HK-2 (cell line): ENCODE data around the gene C9orf153.

Experiments used
- DNase-seq: peaks from one replicate; pipeline ENCODE4 v3.0.0-alpha.2; 2018; ENCODE audit not compliant: unreplicated experiment

C9orf153 gene

DNA sequence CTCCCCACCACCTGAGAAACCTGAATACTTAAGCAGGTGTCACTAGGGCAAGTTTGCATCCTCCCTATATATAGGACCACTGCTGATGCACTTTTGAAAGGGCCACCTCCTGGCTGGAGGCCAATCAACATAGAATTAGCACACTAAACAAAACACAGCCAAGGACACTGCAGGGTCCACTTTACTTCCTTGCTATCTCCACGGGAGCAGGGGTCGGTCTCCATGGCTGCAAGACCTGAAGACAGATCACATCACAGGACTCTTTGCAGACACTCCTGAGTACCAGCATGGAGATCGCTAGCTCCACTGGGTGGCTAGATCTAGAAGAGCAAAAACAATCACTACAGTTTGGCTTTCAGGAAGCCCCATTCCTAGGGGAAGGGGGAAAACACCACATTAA is 72.3 kb downstream of the C9orf153 start:
- no peak for DNase-seq

DNA sequence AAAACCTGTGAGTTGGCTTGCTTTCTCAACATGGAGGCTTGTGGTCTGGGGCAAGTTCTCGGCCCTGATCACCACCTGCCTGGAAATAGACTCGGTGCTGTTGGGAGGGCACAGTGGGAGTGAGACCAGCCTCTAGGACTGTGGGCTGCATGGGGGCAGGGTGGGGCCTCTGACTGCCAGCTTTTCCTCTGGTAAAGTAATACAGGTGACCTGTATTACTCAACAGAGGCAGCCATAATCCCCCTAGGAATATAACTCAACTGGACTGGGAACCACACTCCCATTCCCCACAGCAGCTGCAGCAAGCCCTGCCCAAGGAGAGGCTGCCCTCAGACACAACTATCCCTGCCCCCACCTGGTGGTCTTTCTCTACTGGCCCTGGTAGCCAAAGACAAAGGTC is 72.8 kb downstream of the C9orf153 start:
- no peak for DNase-seq

DNA sequence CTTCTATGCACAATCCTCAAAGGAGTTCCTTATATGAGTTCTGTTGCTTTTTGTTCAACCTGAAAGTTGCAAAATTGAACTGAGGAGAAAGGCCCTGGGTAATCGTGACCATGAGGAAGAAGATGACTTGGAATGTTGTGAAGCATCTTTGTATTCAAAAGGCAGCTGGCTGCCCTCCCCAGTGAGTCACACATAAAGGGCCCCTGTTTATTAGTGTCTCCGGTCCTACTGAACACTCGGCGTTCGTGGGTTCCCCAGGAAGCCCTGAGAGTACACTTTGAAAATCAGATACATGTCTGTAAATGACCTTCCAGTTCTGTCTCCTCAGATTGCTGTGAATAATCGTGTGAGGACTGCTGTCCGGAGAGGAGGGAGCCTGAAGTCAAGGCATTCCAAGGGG is 73.6 kb downstream of the C9orf153 start:
- no peak for DNase-seq

DNA sequence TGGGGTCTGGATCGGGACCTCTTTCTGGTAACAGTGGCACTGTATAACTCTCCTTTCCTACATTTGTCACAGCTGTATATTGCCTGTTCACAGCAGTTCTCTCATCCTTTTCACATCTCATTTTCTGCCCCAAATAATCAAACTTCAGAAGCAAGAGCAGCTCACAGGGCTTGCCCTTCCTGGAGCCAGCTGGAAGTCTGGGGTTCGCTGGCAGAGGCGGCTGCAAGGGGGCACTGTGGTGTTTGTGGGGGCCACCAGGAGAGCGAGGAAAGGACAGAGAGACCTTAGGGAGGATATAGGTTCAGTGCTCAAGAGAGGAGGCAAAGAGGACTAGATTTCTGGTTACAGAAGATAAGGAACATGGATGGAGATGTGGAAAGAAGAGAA is 75.3 kb downstream of the C9orf153 start:
- no peak for DNase-seq

DNA sequence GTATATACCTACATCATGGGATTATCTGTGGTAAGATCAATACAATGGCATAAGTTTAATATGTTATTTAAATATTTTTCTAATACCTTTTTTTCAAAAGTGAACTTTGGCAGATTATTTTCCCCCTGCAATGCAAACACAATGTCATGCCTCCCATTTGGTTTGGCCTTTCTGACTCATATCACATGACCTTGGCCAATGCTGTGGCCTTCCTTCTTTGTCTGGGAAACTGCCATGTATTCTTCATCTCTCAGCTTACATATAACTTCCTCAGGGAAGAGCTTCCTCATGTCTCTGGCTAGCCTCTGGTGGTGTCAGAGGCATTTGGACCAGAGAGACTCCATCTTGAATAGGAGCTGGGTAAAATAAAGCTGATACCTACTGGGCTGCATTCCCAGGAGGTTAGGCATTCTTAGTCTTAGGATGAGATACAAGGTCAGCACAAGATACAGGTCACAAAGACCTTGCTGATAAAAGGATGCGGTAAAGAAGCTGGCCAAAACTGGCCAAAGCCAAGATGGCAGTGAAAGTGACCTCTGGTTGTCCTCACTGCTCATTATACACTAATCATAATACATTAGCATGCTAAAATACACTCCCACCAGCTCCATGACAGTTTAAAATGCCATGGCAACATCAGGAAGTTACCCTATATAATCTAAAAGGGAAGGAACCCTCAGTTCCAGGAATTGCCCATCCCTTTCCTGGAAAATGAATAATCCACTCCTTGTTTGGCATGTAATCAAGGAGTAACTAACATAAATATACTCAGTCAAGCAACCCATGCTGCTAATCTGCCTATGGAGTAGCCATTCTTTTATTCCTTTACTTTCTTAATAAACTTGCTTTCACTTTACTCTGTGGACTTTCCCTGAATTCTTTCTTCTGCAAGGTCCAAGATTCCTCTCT is 76.0 kb downstream of the C9orf153 start:
- no peak for DNase-seq

DNA sequence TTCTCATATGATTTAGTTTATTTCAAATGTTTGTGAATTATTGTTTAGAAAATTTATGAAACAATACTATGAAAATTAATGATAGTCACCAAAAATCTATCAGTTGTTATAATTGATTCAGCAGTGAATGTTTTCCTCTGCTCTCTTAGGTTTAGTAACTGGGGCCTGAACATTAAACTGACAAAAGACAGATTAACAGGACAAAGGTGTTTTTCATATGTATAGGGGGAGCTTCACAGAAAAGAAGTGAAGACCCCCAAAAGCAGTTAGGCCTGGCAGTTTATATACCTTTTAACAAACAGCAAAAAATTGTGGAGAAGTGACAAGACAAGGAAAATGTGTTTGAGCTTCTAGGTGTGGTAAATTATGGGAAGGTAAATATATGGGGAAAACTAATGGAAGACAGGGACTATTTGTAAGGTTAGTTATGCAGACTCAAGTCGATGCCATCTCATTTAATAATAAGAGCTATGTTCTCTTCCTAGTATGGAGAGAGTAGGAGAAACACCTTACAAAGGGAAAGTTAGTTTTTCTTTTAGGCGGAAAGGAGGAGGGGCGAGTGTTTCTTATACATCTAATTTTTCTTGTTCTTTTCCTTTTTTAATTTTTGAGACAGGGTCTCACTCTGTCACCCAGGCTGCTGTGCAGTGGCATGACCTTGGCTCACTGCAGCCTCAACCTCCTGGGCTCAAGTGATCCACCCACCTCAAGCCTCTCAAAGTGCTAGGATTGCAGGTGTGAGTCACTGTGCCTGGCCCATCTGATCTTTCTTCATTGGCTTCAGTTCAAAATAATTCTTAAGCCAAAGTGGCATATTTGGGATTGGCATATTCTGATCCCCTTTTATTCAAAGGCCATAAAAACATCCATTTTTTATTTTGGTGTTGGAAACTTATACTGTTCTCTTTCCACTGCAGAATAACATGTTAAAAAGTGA is 77.8 kb downstream of the C9orf153 start:
- DNase-seq, result no peak

DNA sequence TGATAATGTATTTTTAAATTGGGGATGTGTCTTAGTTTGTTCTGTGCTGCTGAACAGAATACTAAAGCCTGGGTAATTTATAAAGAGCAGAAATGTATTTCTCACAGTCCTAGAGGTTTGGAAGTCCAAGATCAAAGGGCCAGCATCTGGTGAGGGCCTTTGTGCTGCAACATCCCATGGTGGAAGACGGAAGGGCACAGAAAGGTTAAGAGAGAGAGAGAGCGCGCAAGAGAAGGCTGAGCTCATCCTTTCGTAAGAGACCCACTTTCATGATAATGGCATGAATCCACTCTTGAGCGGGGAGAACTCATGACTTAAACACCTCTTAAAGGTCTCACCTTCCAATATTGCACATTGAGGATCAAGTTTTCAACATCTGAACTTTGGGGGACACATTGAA is 81.0 kb downstream of the C9orf153 start:
- no peak for DNase-seq

DNA sequence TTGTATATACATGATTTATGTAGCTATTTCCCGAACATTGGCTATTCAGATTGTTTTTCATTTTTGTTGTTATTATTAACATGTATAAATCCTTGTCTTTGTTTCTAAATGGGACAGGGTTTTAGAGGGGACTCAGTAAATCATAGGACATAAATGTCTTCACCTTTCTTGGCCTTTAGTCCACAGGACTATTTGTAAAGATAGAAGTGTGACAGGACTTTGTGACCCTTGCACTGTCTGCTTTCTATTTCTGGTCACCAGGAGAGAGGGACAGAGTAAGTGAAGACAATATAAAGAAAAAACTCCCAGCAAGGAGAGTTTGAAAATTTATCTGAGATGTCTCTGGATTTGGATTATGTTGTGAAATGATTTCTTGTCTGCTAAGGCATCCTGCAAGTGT is 81.5 kb downstream of the C9orf153 start:
- DNase-seq, result no peak

DNA sequence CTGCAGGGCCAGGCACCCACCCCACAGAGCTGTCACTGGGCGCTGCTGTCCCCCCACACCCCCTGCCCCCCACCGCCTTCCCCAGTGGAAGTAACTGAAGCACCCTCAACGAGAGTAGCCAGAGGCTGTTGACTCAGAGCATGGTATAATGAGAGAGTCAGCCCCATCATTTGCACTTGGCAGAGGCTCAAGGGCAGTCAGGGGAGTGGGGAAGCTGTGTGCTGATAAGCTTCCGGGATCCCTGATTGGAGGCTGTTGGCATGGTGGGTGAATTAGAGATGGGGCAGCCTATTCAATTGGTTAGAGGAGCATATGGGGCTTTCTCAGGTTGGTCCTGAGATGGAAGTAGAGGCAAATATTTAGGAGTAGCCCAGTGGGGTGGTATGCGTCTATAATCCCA is 83.0 kb downstream of the C9orf153 start:
- DNase-seq, result no peak

DNA sequence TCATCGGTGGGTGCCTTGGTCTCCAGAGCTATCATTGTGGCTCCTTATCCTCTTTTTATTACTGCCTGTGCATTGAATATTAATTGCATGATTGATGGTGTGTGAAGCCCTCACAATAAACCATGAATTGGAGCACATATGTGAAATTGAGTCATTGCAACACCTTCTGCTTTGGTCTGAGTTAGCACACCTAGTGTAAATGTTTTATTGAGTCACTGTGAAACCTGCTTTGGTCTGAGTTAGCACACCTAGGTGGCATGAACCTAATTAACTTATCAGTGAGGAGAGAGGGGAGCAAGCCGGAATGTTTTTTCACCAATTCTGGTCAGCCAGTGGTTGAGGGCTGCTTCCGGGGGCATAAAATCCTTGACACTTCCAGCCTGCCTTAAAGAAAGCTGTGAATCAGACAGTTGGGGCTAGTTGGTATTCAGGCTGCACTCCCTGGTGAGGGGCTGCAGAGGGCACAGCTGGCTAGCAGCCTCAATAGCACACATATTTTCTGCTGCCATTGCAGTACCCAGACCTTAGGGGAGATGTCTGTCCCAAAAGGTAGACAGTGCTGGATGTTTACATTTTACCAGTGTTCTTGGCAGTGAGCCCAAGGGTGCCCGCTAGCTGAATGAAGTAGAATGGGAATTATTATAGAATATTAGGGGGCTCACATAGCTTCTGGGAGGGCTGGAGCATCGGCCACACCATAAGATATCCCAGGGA is 83.6 kb downstream of the C9orf153 start:
- DNase-seq, result no peak

DNA sequence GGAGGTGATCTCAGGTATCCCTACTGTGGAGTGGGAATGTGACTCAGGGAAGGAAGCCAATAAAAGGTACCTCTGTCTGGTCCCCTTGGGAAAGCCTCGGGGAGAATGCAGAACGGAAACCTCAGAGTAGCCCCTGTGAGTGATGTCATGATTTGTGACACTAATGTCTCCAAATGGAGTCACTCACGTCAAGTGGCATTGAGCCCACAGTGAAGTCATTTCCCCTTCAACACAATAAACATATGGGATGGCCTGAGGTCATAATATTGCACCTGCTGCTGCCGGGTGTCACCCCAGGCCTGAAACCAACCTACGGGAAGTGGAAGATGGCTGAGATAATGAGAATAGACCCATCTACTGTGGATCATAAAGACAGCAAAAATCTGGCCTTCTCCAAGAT is 84.2 kb downstream of the C9orf153 start:
- DNase-seq, result no peak
